ENCODE measurements around the gene RSKR. TPM values are rescaled to one million over a fixed set of nuclear protein-coding genes. Genes with fewer than 3 reads are reported as not detected.

The RSKR gene
- total RNA-seq, 1 donor: 5.6 TPM

GRCh38 chr17:28585851-28586250 lies 28.1 kb downstream of the RSKR start:
- no peak for DNase-seq (ENCODE audit: low read depth)
- TF ChIP-seq CTCF (IDR thresholded peaks at IDR 0.05; ENCODE audit: insufficient read depth, low read depth, low read length): no peak
- no peak overlapping the region for H3K4me3 ChIP-seq (ENCODE audit: low read depth, low read length)

- no peak for TF ChIP-seq CTCF (IDR thresholded peaks at IDR 0.05; ENCODE audit: insufficient read depth, low read depth, low read length)
- no peak overlapping the region for H3K4me3 ChIP-seq (ENCODE audit: low read depth, low read length)
- DNase-seq (ENCODE audit: low read depth): no peak
Measured at GRCh38 chr17:28584434-28584833, 29.6 kb downstream of the RSKR start.

- DNase-seq (ENCODE audit: low read depth): no peak
- TF ChIP-seq CTCF (IDR thresholded peaks at IDR 0.05; ENCODE audit: insufficient read depth, low read depth, low read length): no peak
- no peak overlapping the region for H3K4me3 ChIP-seq (ENCODE audit: low read depth, low read length)
Measured at GRCh38 chr17:28582513-28582912, 31.5 kb downstream of the RSKR start.

GRCh38 chr17:28580959-28581358 lies 33.0 kb downstream of the RSKR start:
- H3K4me3 ChIP-seq (ENCODE audit: low read depth, low read length): no peak overlapping the region
- TF ChIP-seq CTCF (IDR thresholded peaks at IDR 0.05; ENCODE audit: insufficient read depth, low read depth, low read length): no peak
- no peak for DNase-seq (ENCODE audit: low read depth)

GRCh38 chr17:28579526-28579925 lies 34.5 kb downstream of the RSKR start:
- DNase-seq (ENCODE audit: low read depth): no peak
- TF ChIP-seq CTCF (IDR thresholded peaks at IDR 0.05; ENCODE audit: insufficient read depth, low read depth, low read length): no peak
- no peak overlapping the region for H3K4me3 ChIP-seq (ENCODE audit: low read depth, low read length)

GRCh38 chr17:28578246-28579195 lies 35.5 kb downstream of the RSKR start:
- no peak overlapping the region for H3K4me3 ChIP-seq (ENCODE audit: low read depth, low read length)
- no peak for DNase-seq (ENCODE audit: low read depth)
- no peak for TF ChIP-seq CTCF (IDR thresholded peaks at IDR 0.05; ENCODE audit: insufficient read depth, low read depth, low read length)
